Measurements from ENCODE around the gene FRMD4A. TPM values are rescaled to one million over a fixed set of nuclear protein-coding genes. Genes with fewer than 3 reads are reported as not detected.

FRMD4A gene
- total RNA-seq, 1 experiment from 2014 or later, result 7.1 TPM

- intact Hi-C loops (cut with micrococcal nuclease), result no loop called here
- no peaks in the 10 kb centered on the region for H3K79me2 ChIP-seq (ENCODE audit: low read length)
- H3K27me3 ChIP-seq (ENCODE audit: low read length), result no peaks in the 10 kb centered on the region
- no peak for TF ChIP-seq EZH2phosphoT487 (IDR thresholded peaks at IDR 0.05; ENCODE audit: borderline replicate concordance, low read length)
- TF ChIP-seq EZH2 (IDR thresholded peaks at IDR 0.05; ENCODE audit: low read length, unreplicated experiment), result no peak
- no peak for TF ChIP-seq CTCF (conservative IDR thresholded peaks at IDR 0.05; ENCODE audit: low read depth, low read length)
- H3K4me1 ChIP-seq (ENCODE audit: insufficient read depth, low read length), result no peaks in the 10 kb centered on the region
- CTCF ChIA-PET, result no interaction called here
- no peak overlapping the region for H3K4me2 ChIP-seq (ENCODE audit: low read length)
- no peak overlapping the region for H3K4me3 ChIP-seq (ENCODE audit: low read length)
- POLR2A ChIA-PET (ENCODE audit: unreplicated experiment), result no interaction called here
- no peak overlapping the region for H3K27ac ChIP-seq (ENCODE audit: low read length)
- H3K36me3 ChIP-seq (ENCODE audit: low read depth, low read length), result no peaks in the 10 kb centered on the region
- DNase-seq (no peak), ATAC-seq (no peak)
- H3K9me3 ChIP-seq (ENCODE audit: low read length), result no peaks in the 10 kb centered on the region
- no peak overlapping the region for H2AFZ ChIP-seq (ENCODE audit: low read length)
- H3F3A ChIP-seq (ENCODE audit: low read length, unreplicated experiment), result no peaks in the 10 kb centered on the region
- H3K9ac ChIP-seq (ENCODE audit: low read length), result no peak overlapping the region
- H3K9me2 ChIP-seq (replicated peaks; ENCODE audit: low read length), result no peaks in the 10 kb centered on the region
- H4K20me1 ChIP-seq (ENCODE audit: low read length), result no peaks in the 10 kb centered on the region
- no TSS peak for BruUV-seq (replicated peaks)
These were observed 196.4 kb downstream of the FRMD4A start for GRCh38 chr10:14134275-14134674.

GRCh38 chr10:14131261-14131960 lies 199.3 kb downstream of the FRMD4A start:
- ATAC-seq (no peak), DNase-seq (no peak)
- Histone ChIP-seq H3K9me2 (replicated peaks; ENCODE audit: low read length) (no peaks in the 10 kb centered on the region), H3K36me3 (ENCODE audit: low read depth, low read length) (no peaks in the 10 kb centered on the region), H3K4me3 (ENCODE audit: low read length) (no peak overlapping the region), H3K4me2 (ENCODE audit: low read length) (no peak overlapping the region), H3K79me2 (ENCODE audit: low read length) (no peaks in the 10 kb centered on the region), H3K4me1 (ENCODE audit: insufficient read depth, low read length) (peaks cover 2% of the 10 kb centered on the region), H3F3A (ENCODE audit: low read length, unreplicated experiment) (no peaks in the 10 kb centered on the region), H3K9me3 (ENCODE audit: low read length) (no peaks in the 10 kb centered on the region), H3K27ac (ENCODE audit: low read length) (no peak overlapping the region), H4K20me1 (ENCODE audit: low read length) (no peaks in the 10 kb centered on the region), H3K9ac (ENCODE audit: low read length) (no peak overlapping the region), H3K27me3 (ENCODE audit: low read length) (no peaks in the 10 kb centered on the region), H2AFZ (ENCODE audit: low read length) (no peak overlapping the region)
- ChIA-PET POLR2A (ENCODE audit: unreplicated experiment) (no interaction called here), CTCF (no interaction called here)
- intact Hi-C loops (cut with micrococcal nuclease), result no loop called here
- TF ChIP-seq CTCF (conservative IDR thresholded peaks at IDR 0.05; ENCODE audit: low read depth, low read length) (no peak), EZH2phosphoT487 (IDR thresholded peaks at IDR 0.05; ENCODE audit: borderline replicate concordance, low read length) (no peak), EZH2 (IDR thresholded peaks at IDR 0.05; ENCODE audit: low read length, unreplicated experiment) (no peak)
- no TSS peak for BruUV-seq (replicated peaks)

GRCh38 chr10:14129770-14130169 lies 201.0 kb downstream of the FRMD4A start:
- no peaks in the 10 kb centered on the region for H4K20me1 ChIP-seq (ENCODE audit: low read length)
- H3K4me1 ChIP-seq (ENCODE audit: insufficient read depth, low read length), result peaks cover 4% of the 10 kb centered on the region
- H3K9ac ChIP-seq (ENCODE audit: low read length), result no peak overlapping the region
- DNase-seq (no peak), ATAC-seq (no peak)
- H3K27ac ChIP-seq (ENCODE audit: low read length), result no peak overlapping the region
- no peak overlapping the region for H3K4me3 ChIP-seq (ENCODE audit: low read length)
- intact Hi-C loops (cut with micrococcal nuclease), result loop anchor here (5.0 kb wide), 1 partner anchor 693 kb away; no protein-coding TSS in a partner anchor
- no peak overlapping the region for H3K4me2 ChIP-seq (ENCODE audit: low read length)
- POLR2A ChIA-PET (ENCODE audit: unreplicated experiment), result interaction anchor here (0.7 kb wide), 1 partner anchor 208 kb away, joined by 3 read pairs; no protein-coding TSS in a partner anchor
- no peaks in the 10 kb centered on the region for H3K36me3 ChIP-seq (ENCODE audit: low read depth, low read length)
- no TSS peak for BruUV-seq (replicated peaks)
- CTCF ChIA-PET, result no interaction called here
- H2AFZ ChIP-seq (ENCODE audit: low read length), result no peak overlapping the region
- no peak for TF ChIP-seq EZH2phosphoT487 (IDR thresholded peaks at IDR 0.05; ENCODE audit: borderline replicate concordance, low read length)
- no peak for TF ChIP-seq EZH2 (IDR thresholded peaks at IDR 0.05; ENCODE audit: low read length, unreplicated experiment)
- no peaks in the 10 kb centered on the region for H3K79me2 ChIP-seq (ENCODE audit: low read length)
- H3F3A ChIP-seq (ENCODE audit: low read length, unreplicated experiment), result no peaks in the 10 kb centered on the region
- H3K9me2 ChIP-seq (replicated peaks; ENCODE audit: low read length), result no peaks in the 10 kb centered on the region
- H3K9me3 ChIP-seq (ENCODE audit: low read length), result no peaks in the 10 kb centered on the region
- no peaks in the 10 kb centered on the region for H3K27me3 ChIP-seq (ENCODE audit: low read length)
